ENCODE results near the gene SEC23B. TPM values are rescaled to one million over a fixed set of nuclear protein-coding genes. Genes with fewer than 3 reads are reported as not detected.
A peak's percentile ranks its signal among the peaks of the same experiment; 100 is the strongest.

SEC23B gene
- polyA plus RNA-seq, 6 donors from 2014 or later = 32.5 to 55.5 (median 39.7) TPM

DNA sequence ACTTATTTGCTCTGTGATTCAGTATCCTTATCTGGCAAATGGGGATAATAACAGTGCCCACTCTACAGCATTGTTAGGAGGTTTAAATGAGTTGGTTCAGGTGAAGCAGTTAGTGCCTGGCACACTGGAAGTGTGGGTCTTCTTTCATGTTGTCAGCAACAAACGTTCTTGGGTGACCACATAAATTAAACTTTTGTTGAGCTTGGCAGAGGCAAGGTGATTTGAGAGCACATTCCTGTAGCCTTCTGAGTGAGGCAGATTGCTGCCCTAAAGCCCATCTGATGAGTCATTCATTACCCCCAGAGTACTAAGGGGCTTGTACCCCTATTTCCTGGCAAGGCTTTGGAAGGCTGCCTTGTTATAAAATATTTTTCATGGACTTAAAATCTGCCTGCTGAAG lies 25.8 kb downstream of the SEC23B start:
- peaks cover 30 to 42% of the 10 kb centered on the region in 2 donors for H3K36me3 Mint-ChIP-seq
- H3K27ac Mint-ChIP-seq = peak overlapping the region in 2 of 6 donors; percentile 53 to 57
- no peak for DNase-seq
- H3K4me1 Mint-ChIP-seq = no peaks in the 10 kb centered on the region
- H3K27me3 Mint-ChIP-seq = no peaks in the 10 kb centered on the region
- H3K9me3 Mint-ChIP-seq = peaks cover 0 to 2% (median 0%) of the 10 kb centered on the region in 7 donors
- ATAC-seq (ENCODE audit: low read depth in 2 of 2) = no peak
- no peak overlapping the region for H3K4me3 Mint-ChIP-seq

DNA sequence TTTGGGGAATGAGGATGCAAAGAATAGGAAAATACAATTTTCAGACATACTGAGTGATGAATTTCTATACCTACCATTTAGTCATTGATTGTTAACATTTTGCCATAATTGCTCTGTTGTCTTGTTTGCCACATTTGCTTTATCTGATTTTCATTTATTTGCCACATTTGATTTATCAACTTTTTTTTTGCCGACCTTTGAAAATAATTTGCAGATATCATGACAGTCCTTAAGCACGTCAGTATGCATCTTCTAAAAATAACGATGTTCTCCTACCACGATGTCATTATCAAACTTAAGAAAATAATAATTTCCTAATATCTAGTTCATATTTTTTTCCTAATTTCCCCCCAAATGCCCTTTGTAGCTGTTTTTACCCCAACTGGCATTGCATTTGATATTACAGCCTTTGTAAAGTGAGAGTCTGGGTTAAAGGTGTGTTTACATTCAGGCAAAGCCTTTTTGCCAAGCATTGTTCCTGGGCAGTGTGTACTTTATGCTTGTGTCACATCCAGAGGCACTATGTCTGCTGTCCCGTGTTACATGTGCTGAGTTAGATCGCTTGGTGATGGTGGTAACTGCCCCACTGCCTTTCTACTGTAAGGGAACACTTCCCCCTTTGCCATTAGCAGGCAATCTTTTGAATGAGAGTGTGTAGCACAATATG lies 26.4 kb downstream of the SEC23B start:
- H3K27me3 Mint-ChIP-seq = no peaks in the 10 kb centered on the region
- ATAC-seq (ENCODE audit: low read depth in 2 of 2) = no peak
- H3K9me3 Mint-ChIP-seq = peaks cover 0 to 2% (median 0%) of the 10 kb centered on the region in 7 donors
- DNase-seq = no peak
- H3K4me3 Mint-ChIP-seq = no peak overlapping the region
- peaks cover 24 to 38% of the 10 kb centered on the region in 2 donors for H3K36me3 Mint-ChIP-seq
- H3K4me1 Mint-ChIP-seq = no peaks in the 10 kb centered on the region
- H3K27ac Mint-ChIP-seq = no peak overlapping the region

DNA sequence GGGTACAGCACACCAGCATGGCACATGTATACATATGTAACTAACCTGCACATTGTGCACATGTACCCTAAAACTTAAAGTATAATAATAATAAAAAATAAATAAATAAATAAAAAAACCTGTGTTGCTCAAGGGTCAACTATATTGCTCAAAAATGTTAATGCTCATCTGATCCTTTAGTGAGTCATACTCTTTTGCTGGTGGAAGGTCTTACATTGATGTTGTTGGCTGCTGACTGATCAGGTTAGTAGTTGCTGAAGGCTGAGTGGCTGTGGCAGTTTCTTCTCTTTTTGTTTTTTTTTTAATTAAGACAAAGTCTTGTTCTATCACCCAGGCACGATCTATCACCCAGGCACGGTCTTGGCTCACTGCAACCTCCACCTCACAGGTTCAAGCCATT lies 29.9 kb downstream of the SEC23B start:
- Mint-ChIP-seq H3K27ac (no peak overlapping the region), H3K4me1 (peaks cover 0 to 3% (median 0%) of the 10 kb centered on the region in 3 donors)
- no peak for ATAC-seq (ENCODE audit: low read depth in 2 of 2)

DNA sequence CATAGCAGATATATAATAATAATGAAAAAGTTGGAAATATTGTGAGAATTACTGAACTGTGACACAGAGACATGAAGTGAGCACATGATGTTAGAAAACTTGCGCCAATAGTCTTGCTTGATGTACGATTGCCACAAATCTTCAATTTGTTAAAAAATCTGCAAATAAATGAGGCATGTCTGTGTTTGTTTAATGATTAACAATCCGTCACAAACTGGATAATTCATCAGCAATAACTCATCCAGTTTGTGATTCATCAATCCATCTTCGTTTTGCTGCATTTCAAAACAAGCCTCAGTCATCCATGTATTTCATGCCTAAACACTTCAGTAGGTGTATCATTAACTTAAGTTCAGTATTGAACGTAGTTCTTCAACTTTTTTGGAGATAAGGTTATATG lies 34.0 kb downstream of the SEC23B start:
- no peak overlapping the region for H3K27ac Mint-ChIP-seq
- peaks cover 0 to 1% (median 0%) of the 10 kb centered on the region in 7 donors for H3K9me3 Mint-ChIP-seq
- H3K4me1 Mint-ChIP-seq = peaks cover 0 to 3% (median 0%) of the 10 kb centered on the region in 3 donors
- DNase-seq (no peak), ATAC-seq (ENCODE audit: low read depth in 2 of 2) (no peak)
- H3K27me3 Mint-ChIP-seq = no peaks in the 10 kb centered on the region
- peaks cover 40 to 46% of the 10 kb centered on the region in 2 donors for H3K36me3 Mint-ChIP-seq
- no peak overlapping the region for H3K4me3 Mint-ChIP-seq

More for the DNA sequence above, 29.9 kb downstream of the SEC23B start:
- Mint-ChIP-seq H3K9me3 (peaks cover 0 to 2% (median 0%) of the 10 kb centered on the region in 7 donors), H3K27me3 (no peaks in the 10 kb centered on the region), H3K4me3 (no peak overlapping the region), H3K36me3 (peaks cover 25 to 34% of the 10 kb centered on the region in 2 donors)
- no peak for DNase-seq

DNA sequence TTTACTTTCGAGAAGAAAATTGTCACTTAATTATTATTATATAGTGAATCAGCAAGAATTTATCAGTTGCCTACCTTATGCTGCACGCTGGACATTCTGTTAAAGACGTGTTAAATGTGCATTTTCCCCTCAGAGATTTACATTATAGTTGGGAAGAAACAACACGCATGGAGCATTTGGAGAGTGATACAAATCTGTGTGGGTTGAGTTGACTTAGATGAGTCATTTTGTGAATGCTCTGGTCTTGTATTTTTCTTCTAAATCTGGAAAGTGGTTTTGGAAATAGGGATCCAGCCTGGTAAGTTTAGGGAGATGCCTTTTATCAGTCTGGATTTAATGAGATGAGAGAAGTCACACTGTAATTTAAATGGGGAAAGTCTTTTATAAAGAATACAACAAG lies 35.5 kb downstream of the SEC23B start:
- H3K27ac Mint-ChIP-seq = no peak overlapping the region
- no peak for DNase-seq
- peaks cover 34 to 41% of the 10 kb centered on the region in 2 donors for H3K36me3 Mint-ChIP-seq

DNA sequence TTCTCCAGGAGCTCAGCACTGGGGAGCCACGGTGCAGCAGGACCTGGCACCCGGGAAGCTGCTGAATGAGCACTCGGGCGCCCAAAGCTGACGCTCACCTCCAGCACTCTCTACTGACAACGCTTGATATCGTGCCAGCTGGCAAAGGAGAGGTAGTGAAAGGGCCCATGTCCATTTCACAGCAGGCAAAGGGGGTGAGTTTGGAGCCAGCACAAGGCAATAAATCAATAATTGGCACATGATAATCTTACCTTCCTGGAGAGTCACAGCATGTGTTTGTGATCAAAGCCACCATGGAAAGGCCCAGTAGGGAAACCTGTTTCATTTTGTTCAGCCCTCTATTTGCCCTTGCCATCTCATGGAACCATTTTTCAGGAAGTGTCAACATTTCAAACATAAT lies 36.2 kb downstream of the SEC23B start:
- H3K27ac Mint-ChIP-seq = peak overlapping the region in 1 of 6 donors; percentile 30

More for the DNA sequence above, 35.5 kb downstream of the SEC23B start:
- no peak for ATAC-seq (ENCODE audit: low read depth in 2 of 2)
- H3K27me3 Mint-ChIP-seq = no peaks in the 10 kb centered on the region
- no peaks in the 10 kb centered on the region for H3K9me3 Mint-ChIP-seq
- H3K4me3 Mint-ChIP-seq = no peak overlapping the region
- H3K4me1 Mint-ChIP-seq = peaks cover 0 to 3% (median 0%) of the 10 kb centered on the region in 3 donors

DNA sequence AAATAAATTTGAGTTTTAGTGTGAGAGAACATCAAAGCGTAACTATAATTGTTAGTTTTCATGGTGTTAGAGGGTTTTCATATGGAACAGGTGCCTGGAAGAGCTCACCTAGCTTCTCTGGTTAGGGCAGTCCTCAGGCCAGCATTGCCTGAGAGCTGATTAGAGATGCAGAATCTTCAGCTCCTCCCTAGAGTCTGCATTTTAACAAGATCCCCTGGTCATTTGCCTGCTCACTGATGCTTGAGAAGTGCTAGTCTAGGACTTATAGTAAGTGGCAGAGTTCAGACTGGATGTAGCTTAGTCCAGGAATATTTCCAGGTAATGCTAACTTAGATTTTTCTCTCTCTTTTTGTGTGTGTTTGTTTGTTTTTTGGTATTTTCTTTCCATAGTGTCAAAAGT lies 37.8 kb downstream of the SEC23B start:
- no peak overlapping the region for H3K4me3 Mint-ChIP-seq
- no peak for DNase-seq
- H3K4me1 Mint-ChIP-seq = no peaks in the 10 kb centered on the region
- no peaks in the 10 kb centered on the region for H3K27me3 Mint-ChIP-seq
- peaks cover 30 to 39% of the 10 kb centered on the region in 2 donors for H3K36me3 Mint-ChIP-seq
- ATAC-seq (ENCODE audit: low read depth in 2 of 2) = no peak
- H3K9me3 Mint-ChIP-seq = no peaks in the 10 kb centered on the region
- H3K27ac Mint-ChIP-seq = peak overlapping the region in 2 of 6 donors; percentile 12 to 15

More for the DNA sequence above, 36.2 kb downstream of the SEC23B start:
- no peaks in the 10 kb centered on the region for H3K9me3 Mint-ChIP-seq
- no peak overlapping the region for H3K4me3 Mint-ChIP-seq
- DNase-seq = no peak
- H3K36me3 Mint-ChIP-seq = peaks cover 38 to 47% of the 10 kb centered on the region in 2 donors
- H3K4me1 Mint-ChIP-seq = peaks cover 0 to 3% (median 0%) of the 10 kb centered on the region in 3 donors
- no peak for ATAC-seq (ENCODE audit: low read depth in 2 of 2)
- H3K27me3 Mint-ChIP-seq = no peaks in the 10 kb centered on the region

DNA sequence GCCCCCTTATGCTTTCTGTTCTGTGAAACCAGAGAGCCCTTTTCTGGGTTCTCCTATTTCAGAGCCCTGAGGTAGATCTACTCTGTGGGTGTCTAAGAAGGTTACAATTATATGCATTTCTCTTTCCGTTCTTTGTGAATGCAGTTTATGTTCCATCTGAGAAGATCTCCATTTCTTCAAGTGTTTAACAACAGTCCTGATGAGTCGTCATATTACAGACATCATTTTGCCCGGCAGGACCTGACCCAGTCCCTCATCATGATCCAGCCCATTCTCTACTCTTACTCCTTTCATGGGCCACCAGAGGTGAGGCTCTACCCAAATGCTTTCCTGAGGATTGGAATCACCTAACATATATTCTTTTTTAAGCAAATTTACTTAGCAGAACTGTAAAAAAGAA lies 40.7 kb downstream of the SEC23B start:
- Mint-ChIP-seq H3K36me3 (peaks cover 25 to 36% of the 10 kb centered on the region in 2 donors), H3K9me3 (no peaks in the 10 kb centered on the region), H3K27ac (peak overlapping the region in 3 of 6 donors; percentile 5 to 65 (median 50)), H3K4me3 (no peak overlapping the region), H3K4me1 (no peaks in the 10 kb centered on the region), H3K27me3 (no peaks in the 10 kb centered on the region)
- no peak for ATAC-seq (ENCODE audit: low read depth in 2 of 2)
- no peak for DNase-seq

DNA sequence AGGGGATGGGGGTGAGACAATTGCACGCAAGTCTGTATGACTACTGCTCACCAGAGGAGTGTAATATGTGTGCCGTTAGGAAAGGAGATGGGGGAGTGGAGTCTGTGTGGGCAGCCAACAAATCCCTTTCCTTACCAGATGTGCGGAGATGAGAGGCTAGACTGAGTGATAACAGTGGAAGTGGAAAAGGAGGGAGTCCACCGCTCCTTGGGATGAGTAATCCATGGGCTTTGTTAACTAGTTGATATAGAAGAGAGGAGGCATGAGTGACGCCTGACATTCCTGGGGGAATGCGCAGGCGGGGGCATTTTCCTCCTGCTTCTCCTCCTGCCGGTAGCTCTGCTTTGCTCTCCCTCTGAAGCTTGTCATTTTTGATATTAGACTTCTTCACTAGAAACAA lies 46.0 kb downstream of the SEC23B start:
- peaks cover 21 to 48% of the 10 kb centered on the region in 2 donors for H3K36me3 Mint-ChIP-seq
- no peaks in the 10 kb centered on the region for H3K9me3 Mint-ChIP-seq
- H3K4me3 Mint-ChIP-seq = no peak overlapping the region
- no peak for ATAC-seq (ENCODE audit: low read depth in 2 of 2)
- no peak for DNase-seq
- H3K4me1 Mint-ChIP-seq = no peaks in the 10 kb centered on the region
- H3K27me3 Mint-ChIP-seq = no peaks in the 10 kb centered on the region
- peak overlapping the region in 1 of 6 donors; percentile 50 for H3K27ac Mint-ChIP-seq

DNA sequence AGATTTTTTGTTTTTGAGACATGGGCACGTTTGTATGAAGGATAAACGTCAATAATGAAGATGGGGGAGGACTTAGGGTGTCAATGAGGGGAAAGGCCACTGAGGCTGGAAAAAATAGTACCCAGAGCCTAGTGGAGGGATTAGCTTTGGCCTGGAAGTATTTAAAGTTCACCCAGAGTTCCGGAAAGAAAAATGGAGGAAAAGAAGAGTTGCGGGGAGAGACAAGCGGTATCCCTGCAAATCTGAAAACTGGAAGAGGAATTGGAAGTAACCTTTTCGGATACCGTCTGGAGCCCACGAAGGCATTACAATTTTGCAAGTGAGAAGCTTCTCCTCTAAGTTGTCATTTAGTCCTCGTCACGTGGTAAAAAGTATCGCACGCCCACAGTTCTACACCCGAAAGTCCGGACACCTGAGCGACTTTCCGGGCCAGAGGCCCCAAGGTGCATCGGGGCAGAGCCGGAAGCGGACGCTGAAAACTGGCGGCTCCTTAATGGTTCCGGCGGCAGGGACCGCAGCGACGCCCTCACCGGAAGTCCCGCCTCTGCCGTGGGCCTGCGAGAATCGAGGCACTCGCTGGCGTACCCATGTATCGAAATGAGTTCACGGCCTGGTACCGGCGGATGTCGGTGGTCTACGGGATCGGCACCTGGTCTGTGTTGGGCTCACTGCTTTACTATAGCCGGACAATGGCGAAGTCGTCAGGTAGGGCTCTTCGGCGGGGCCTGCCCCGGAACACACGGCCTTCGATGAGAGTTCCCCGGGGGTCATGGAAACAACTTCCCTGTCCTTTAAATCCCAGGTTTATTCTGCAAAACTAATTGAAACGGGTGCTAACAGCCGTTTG lies 59.4 kb downstream of the SEC23B start, which contains the start of gene SMIM26:
Gene SMIM26 (plus strand): TSS at position 541 of the 847 bp plus-strand sequence. CDS start 47 bp downstream, at position 588.
- H3K4me1 Mint-ChIP-seq = peaks cover 12 to 26% (median 20%) of the 10 kb centered on the region in 3 donors
- ATAC-seq (ENCODE audit: low read depth in 2 of 2) = peak; percentile 98 to 99
- H3K9me3 Mint-ChIP-seq = peaks cover 0 to 6% (median 2%) of the 10 kb centered on the region in 7 donors
- no peaks in the 10 kb centered on the region for H3K27me3 Mint-ChIP-seq
- H3K4me3 Mint-ChIP-seq = peak within 1 kb of the TSS; percentile 85 to 99 (median 98)
- peak within 1 kb of the TSS; percentile 98 to 100 (median 99) for H3K27ac Mint-ChIP-seq
- DNase-seq = peak; percentile 88
- peaks cover 17 to 18% of the 10 kb centered on the region in 2 donors for H3K36me3 Mint-ChIP-seq

DNA sequence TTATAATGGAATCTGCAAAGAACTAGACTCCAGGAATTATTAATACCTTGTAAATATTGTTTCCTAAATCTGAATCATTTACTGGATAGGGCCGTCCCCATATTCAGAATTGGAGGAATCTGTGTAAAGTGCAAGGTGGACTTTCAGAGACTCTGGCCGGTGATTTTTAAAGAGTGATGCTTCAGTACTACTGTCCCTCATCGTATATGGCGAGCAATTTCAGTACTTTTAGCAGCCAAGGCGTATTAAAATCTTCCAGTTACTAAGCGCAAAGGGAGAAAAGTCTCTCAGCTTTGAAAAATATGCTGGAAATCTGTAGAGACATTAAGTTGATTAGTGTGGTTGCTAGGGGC lies 60.0 kb downstream of the SEC23B start:
- H3K4me3 Mint-ChIP-seq = peak overlapping the region; percentile 85 to 99 (median 98)

DNA sequence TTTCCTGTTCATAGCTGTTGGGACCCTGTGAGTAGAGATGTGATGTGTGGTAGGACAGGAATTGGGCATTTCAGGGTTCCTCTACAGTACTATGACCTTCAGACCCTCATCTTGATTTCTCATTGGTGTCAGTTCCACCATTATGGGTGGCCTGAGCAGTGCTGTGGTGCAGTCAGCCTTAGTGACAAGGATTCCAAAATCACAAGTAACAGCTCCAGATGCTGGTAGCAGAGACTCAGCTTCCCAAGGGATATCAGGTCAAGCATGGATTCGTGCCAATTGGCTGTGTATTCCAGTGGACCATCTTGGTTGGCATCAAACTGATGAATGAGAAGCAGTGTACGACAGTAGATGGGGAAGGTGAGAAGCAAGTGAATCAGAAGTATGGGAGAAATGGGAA lies 63.3 kb downstream of the SEC23B start:
- peak overlapping the region in 3 of 6 donors; percentile 14 to 84 (median 47) for H3K27ac Mint-ChIP-seq
- peak overlapping the region in 1 of 8 donors; percentile 22 for H3K4me3 Mint-ChIP-seq
- H3K9me3 Mint-ChIP-seq = peaks cover 0 to 11% (median 5%) of the 10 kb centered on the region in 7 donors
- H3K4me1 Mint-ChIP-seq = peaks cover 12 to 26% (median 20%) of the 10 kb centered on the region in 3 donors
- no peak for DNase-seq
- H3K27me3 Mint-ChIP-seq = no peaks in the 10 kb centered on the region
- peaks cover 18 to 24% of the 10 kb centered on the region in 2 donors for H3K36me3 Mint-ChIP-seq
- no peak for ATAC-seq (ENCODE audit: low read depth in 2 of 2)

More for the DNA sequence above, 60.0 kb downstream of the SEC23B start:
- Mint-ChIP-seq H3K9me3 (peaks cover 0 to 11% (median 5%) of the 10 kb centered on the region in 7 donors), H3K36me3 (peaks cover 18 to 23% of the 10 kb centered on the region in 2 donors), H3K27ac (peak overlapping the region; percentile 98 to 100 (median 99)), H3K27me3 (no peaks in the 10 kb centered on the region), H3K4me1 (peaks cover 12 to 26% (median 20%) of the 10 kb centered on the region in 3 donors)
- no peak for DNase-seq
- peak in 1 of 2 donors; percentile 7 for ATAC-seq (ENCODE audit: low read depth in 2 of 2)

DNA sequence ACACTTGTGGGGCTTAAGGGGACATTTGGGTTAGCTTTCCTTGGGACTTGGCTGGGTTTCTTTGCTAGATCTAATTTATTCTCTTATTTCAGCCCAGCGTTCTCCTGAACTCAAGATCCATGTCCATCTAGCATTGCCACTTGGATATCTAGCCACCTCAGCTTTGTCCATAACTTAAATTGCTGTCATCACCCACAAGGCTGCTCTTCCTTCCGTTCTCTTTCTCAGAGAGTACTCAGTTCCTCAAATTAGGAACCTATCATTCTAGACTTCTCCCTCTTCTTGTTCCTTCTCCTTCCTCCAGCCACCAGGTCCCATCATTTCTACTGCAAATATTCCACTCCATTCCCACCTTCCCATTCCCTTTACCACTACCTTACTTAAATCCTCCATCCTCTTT lies 63.8 kb downstream of the SEC23B start:
- DNase-seq (no peak), ATAC-seq (ENCODE audit: low read depth in 2 of 2) (no peak)
- Mint-ChIP-seq H3K27ac (no peak overlapping the region), H3K36me3 (peaks cover 18 to 24% of the 10 kb centered on the region in 2 donors), H3K9me3 (peaks cover 0 to 11% (median 5%) of the 10 kb centered on the region in 7 donors), H3K4me1 (peaks cover 11 to 22% (median 17%) of the 10 kb centered on the region in 3 donors), H3K27me3 (no peaks in the 10 kb centered on the region), H3K4me3 (no peak overlapping the region)
